Memory B cell (primary cell): Measurements from ENCODE around the gene LMOD1.
A peak's percentile ranks its signal among the peaks of the same experiment; 100 is the strongest.

ENCODE experiments used
- ATAC-seq: fragments of 150-1000 bp; cut with Tn5 transposase; 2 replicates; pipeline ENCODE4 v1.10.0; 2021; ENCODE audit warnings: low read depth, mild to moderate bottlenecking, moderate library complexity
- DNase-seq, 2 donors: peaks; one replicate each; pipeline ENCODE4 v3.0.0; 2022; ENCODE audit warnings: low spot score in 2 of 2
- H3K27ac Mint-ChIP-seq: one replicate; pipeline ENCODE4 v1.8.0; 2022; ENCODE audit warnings: mild to moderate bottlenecking, moderate library complexity, mixed read lengths
- H3K27me3 Mint-ChIP-seq: one replicate; pipeline ENCODE4 v1.8.0; 2022; ENCODE audit warnings: mixed read lengths
- H3K36me3 Mint-ChIP-seq: one replicate; pipeline ENCODE4 v1.8.0; 2022; ENCODE audit warnings: mild to moderate bottlenecking, mixed read lengths
- H3K4me1 Mint-ChIP-seq: one replicate; pipeline ENCODE4 v1.8.0; 2022; ENCODE audit warnings: mixed read lengths
- H3K4me3 Mint-ChIP-seq: one replicate; pipeline ENCODE4 v1.8.0; 2022; ENCODE audit warnings: mild to moderate bottlenecking, moderate library complexity, mixed read lengths
- H3K9me3 Mint-ChIP-seq: one replicate; pipeline ENCODE4 v1.8.0; 2022; ENCODE audit warnings: mixed read lengths

Gene LMOD1

GRCh38 chr1:201887116-201887866 lies 59.1 kb downstream of the LMOD1 start:
- Mint-ChIP-seq H3K9me3 (no peaks in the 10 kb centered on the region), H3K27me3 (peaks cover 28% of the 10 kb centered on the region), H3K4me3 (peak overlapping the region; percentile 25), H3K36me3 (peaks cover 2% of the 10 kb centered on the region), H3K27ac (no peak overlapping the region), H3K4me1 (peaks cover 15% of the 10 kb centered on the region)
- no peak for ATAC-seq
- DNase-seq = no peak

DNA sequence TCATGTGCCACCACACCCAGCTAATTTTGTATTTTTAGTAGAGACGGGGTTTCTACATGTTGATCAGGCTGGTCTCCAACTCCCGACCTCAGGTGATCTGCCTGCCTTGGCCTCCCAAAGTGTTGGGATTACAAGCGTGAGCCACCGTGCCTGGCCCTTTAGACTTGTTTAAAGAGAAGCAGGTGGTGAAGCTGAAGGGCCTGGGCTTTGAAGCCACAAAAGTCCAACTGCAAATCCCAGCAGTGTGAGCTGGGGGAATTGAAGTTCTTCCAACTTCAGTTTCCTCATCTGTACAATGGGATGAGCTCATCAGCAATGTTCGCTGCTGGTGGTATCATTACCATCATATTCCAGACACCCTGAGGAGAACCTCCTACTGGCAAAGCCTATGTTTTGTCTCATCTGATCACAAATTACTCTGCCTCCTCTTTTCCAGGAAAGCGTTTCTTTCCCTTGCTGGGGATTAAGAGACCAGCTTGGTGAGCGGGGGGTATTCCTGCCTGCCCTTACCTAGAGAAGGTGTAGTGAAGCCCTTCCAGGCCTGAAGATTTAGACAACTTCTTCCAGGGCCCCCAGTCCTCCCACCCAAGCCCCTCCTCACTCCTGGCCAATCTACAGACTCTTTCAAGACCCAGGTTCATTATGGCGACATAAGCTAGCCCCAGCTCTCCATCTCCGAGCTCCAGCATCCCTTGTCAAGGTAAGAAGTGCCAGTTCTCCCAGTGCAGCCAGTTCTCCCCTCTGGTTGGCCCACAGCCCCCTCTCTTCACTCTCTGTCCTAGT lies 60.1 kb downstream of the LMOD1 start:
- Mint-ChIP-seq H3K9me3 (no peaks in the 10 kb centered on the region), H3K4me3 (no peak overlapping the region)
- no peak for ATAC-seq

GRCh38 chr1:201885531-201886075 lies 60.7 kb downstream of the LMOD1 start:
- Mint-ChIP-seq H3K4me1 (peaks cover 18% of the 10 kb centered on the region), H3K9me3 (no peaks in the 10 kb centered on the region), H3K27me3 (peaks cover 17% of the 10 kb centered on the region), H3K4me3 (no peak overlapping the region), H3K27ac (no peak overlapping the region), H3K36me3 (peaks cover 2% of the 10 kb centered on the region)
- no peak for ATAC-seq
- DNase-seq = no peak

More for the DNA sequence above, 60.1 kb downstream of the LMOD1 start:
- no peak overlapping the region for H3K27ac Mint-ChIP-seq
- H3K27me3 Mint-ChIP-seq = peaks cover 21% of the 10 kb centered on the region
- no peak for DNase-seq
- H3K4me1 Mint-ChIP-seq = peaks cover 18% of the 10 kb centered on the region
- peaks cover 2% of the 10 kb centered on the region for H3K36me3 Mint-ChIP-seq

DNA sequence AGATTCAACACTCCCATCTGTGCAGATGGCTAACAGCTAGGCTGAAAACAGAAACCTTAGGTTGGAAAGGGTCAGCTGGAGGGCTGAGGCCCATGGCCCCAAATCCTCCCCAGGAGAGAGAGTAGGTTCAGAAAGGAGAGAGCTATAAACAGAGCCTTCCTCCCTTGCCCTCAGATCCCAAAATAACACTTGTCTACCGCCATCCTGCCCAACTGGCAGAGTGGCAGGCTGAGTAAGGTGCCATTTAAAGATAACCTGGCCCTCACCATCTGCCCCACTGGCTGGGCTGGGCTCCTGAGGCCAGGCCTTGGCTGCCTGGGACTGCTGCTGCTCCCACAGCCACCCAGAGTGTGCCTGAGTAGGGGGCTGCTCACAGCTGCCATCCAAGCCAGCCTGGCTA lies 61.9 kb downstream of the LMOD1 start:
- Mint-ChIP-seq H3K36me3 (no peaks in the 10 kb centered on the region), H3K27me3 (peaks cover 13% of the 10 kb centered on the region), H3K9me3 (no peaks in the 10 kb centered on the region), H3K27ac (no peak overlapping the region), H3K4me1 (peaks cover 15% of the 10 kb centered on the region), H3K4me3 (no peak overlapping the region)
- DNase-seq (no peak), ATAC-seq (no peak)

GRCh38 chr1:201883786-201884185 lies 62.6 kb downstream of the LMOD1 start:
- peaks cover 13% of the 10 kb centered on the region for H3K27me3 Mint-ChIP-seq
- H3K4me3 Mint-ChIP-seq = no peak overlapping the region
- H3K9me3 Mint-ChIP-seq = no peaks in the 10 kb centered on the region
- ATAC-seq = peak; percentile 45
- DNase-seq = peak in 1 of 2 donors; percentile 29
- no peaks in the 10 kb centered on the region for H3K36me3 Mint-ChIP-seq
- H3K27ac Mint-ChIP-seq = no peak overlapping the region
- peaks cover 15% of the 10 kb centered on the region for H3K4me1 Mint-ChIP-seq

DNA sequence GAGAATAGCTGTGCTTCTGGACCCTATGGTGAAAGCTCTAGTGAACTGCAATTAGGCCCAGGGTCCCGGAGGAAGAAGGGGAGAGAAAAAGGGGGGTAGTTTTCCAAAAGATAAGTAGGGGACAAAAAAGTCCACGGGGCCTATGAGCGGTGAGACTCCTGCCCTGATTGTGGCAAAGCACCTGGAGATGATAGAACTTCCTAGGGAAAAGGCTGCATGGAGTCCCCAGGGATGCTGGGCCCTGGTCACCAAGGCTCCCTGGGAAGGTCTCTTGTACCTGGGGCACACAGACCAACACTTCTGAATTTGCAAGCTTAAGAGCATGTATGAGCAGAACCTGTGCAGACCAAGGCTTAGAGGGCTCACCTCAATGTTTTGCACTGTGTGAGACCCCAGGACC lies 63.1 kb downstream of the LMOD1 start:
- no peak for ATAC-seq
- H3K9me3 Mint-ChIP-seq = no peaks in the 10 kb centered on the region
- no peak for DNase-seq
- no peak overlapping the region for H3K4me3 Mint-ChIP-seq
- H3K4me1 Mint-ChIP-seq = peaks cover 15% of the 10 kb centered on the region
- no peak overlapping the region for H3K27ac Mint-ChIP-seq
- no peaks in the 10 kb centered on the region for H3K36me3 Mint-ChIP-seq
- H3K27me3 Mint-ChIP-seq = peaks cover 13% of the 10 kb centered on the region

- Mint-ChIP-seq H3K27me3 (peaks cover 10% of the 10 kb centered on the region), H3K4me1 (peaks cover 15% of the 10 kb centered on the region), H3K36me3 (no peaks in the 10 kb centered on the region), H3K27ac (no peak overlapping the region), H3K4me3 (no peak overlapping the region), H3K9me3 (no peaks in the 10 kb centered on the region)
- ATAC-seq = peak; percentile 93
- DNase-seq = peak in 1 of 2 donors; percentile 41
Measured at GRCh38 chr1:201882665-201883132, 63.6 kb downstream of the LMOD1 start.

GRCh38 chr1:201881617-201882016 lies 64.7 kb downstream of the LMOD1 start:
- H3K9me3 Mint-ChIP-seq = no peaks in the 10 kb centered on the region
- no peak overlapping the region for H3K4me3 Mint-ChIP-seq
- peaks cover 1% of the 10 kb centered on the region for H3K27me3 Mint-ChIP-seq
- no peak overlapping the region for H3K27ac Mint-ChIP-seq
- H3K4me1 Mint-ChIP-seq = peaks cover 15% of the 10 kb centered on the region
- ATAC-seq (no peak), DNase-seq (no peak)
- peaks cover 4% of the 10 kb centered on the region for H3K36me3 Mint-ChIP-seq

- DNase-seq = no peak
- Mint-ChIP-seq H3K27me3 (no peaks in the 10 kb centered on the region), H3K36me3 (peaks cover 7% of the 10 kb centered on the region), H3K9me3 (no peaks in the 10 kb centered on the region), H3K4me3 (no peak overlapping the region), H3K4me1 (peaks cover 15% of the 10 kb centered on the region), H3K27ac (no peak overlapping the region)
- ATAC-seq = no peak
Measured at GRCh38 chr1:201880928-201881571, 65.3 kb downstream of the LMOD1 start.

- Mint-ChIP-seq H3K27ac (no peak overlapping the region), H3K9me3 (no peaks in the 10 kb centered on the region), H3K27me3 (no peaks in the 10 kb centered on the region), H3K36me3 (peaks cover 20% of the 10 kb centered on the region), H3K4me3 (no peak overlapping the region), H3K4me1 (peaks cover 2% of the 10 kb centered on the region)
- DNase-seq (no peak), ATAC-seq (no peak)
Measured at GRCh38 chr1:201877877-201878401, 68.4 kb downstream of the LMOD1 start.

DNA sequence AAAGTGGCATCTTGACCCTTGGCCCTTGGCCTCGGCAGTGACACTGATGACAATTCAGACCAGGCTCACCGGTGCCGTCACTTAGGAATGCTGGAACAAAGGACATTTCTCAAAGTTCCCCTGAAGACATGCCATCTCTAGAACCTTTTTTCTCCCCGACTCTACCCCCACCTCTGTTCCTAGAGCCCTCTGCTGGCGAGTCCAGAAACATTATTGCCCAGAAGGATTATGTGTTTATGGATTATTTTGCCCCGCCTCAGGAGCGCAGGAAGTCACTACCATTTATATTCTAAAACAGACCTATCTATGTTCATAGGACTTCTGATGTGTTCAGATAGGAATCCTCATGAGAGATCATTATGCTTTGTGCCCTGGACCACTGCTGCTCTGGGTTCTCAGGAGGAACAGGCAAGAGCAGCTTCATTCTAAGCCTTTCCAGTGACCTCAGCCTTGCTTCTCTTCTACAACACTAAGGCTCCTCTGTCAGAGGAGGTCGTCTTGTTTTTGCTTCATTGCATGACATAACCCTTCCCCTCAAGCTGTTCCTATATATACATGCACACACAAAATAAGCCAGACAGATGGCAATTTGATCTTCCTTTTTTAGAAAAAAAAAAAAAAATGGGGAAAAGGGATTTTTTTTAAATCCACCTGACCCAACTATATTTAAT lies 70.1 kb downstream of the LMOD1 start:
- Mint-ChIP-seq H3K27me3 (no peaks in the 10 kb centered on the region), H3K27ac (peak overlapping the region; percentile 75), H3K4me3 (no peak overlapping the region), H3K36me3 (peaks cover 33% of the 10 kb centered on the region), H3K4me1 (no peaks in the 10 kb centered on the region), H3K9me3 (no peaks in the 10 kb centered on the region)
- no peak for DNase-seq
- no peak for ATAC-seq

- Mint-ChIP-seq H3K27ac (no peak overlapping the region), H3K4me1 (no peaks in the 10 kb centered on the region), H3K27me3 (no peaks in the 10 kb centered on the region), H3K4me3 (no peak overlapping the region), H3K9me3 (no peaks in the 10 kb centered on the region), H3K36me3 (peaks cover 40% of the 10 kb centered on the region)
- ATAC-seq (no peak), DNase-seq (no peak)
Measured at GRCh38 chr1:201874672-201875071, 71.7 kb downstream of the LMOD1 start.

GRCh38 chr1:201870397-201870796 lies 76.0 kb downstream of the LMOD1 start:
- no peaks in the 10 kb centered on the region for H3K9me3 Mint-ChIP-seq

More at GRCh38 chr1:201870397-201870796, 76.0 kb downstream of the LMOD1 start:
- H3K4me3 Mint-ChIP-seq = no peak overlapping the region
- H3K27ac Mint-ChIP-seq = no peak overlapping the region
- H3K4me1 Mint-ChIP-seq = no peaks in the 10 kb centered on the region
- DNase-seq (no peak), ATAC-seq (no peak)
- peaks cover 48% of the 10 kb centered on the region for H3K36me3 Mint-ChIP-seq
- H3K27me3 Mint-ChIP-seq = no peaks in the 10 kb centered on the region
